Astrocyte of the spinal cord (primary cell): ENCODE data around the gene CHCHD3.

ENCODE experiments used
- DNase-seq: peaks from one replicate; pipeline ENCODE4 v3.0.0; 2011; ENCODE audit warnings: low read depth, low spot score
- H3K4me3 ChIP-seq: 2 replicates; pipeline ENCODE4 v1.5.1; 2011; ENCODE audit warnings: low read depth, mild to moderate bottlenecking, low read length, moderate library complexity
- CTCF ChIP-seq: IDR thresholded peaks from 2 replicates; pipeline ENCODE4 v1.5.1; 2012; ENCODE audit warnings: low read depth, mild to moderate bottlenecking, low read length, inconsistent platforms
- in situ Hi-C: cut with HindIII; loops from 2 replicates; pipeline ENCODE4 v1.10.0; 2017; ENCODE audit warnings: low sequenced_read_pairs

The CHCHD3 gene

GRCh38 chr7:133065301-133065700 lies 16.6 kb downstream of the CHCHD3 start:
- no peak for DNase-seq
- in situ Hi-C loops = no loop called here
- H3K4me3 ChIP-seq = no peak overlapping the region
- no peak for TF ChIP-seq CTCF

- in situ Hi-C loops = no loop called here
- TF ChIP-seq CTCF = no peak
- no peak overlapping the region for H3K4me3 ChIP-seq
- no peak for DNase-seq
Measured at GRCh38 chr7:133064082-133064820, 17.6 kb downstream of the CHCHD3 start.

GRCh38 chr7:133061792-133062191 lies 20.1 kb downstream of the CHCHD3 start:
- TF ChIP-seq CTCF = no peak
- DNase-seq = no peak
- in situ Hi-C loops = no loop called here
- no peak overlapping the region for H3K4me3 ChIP-seq

- TF ChIP-seq CTCF = no peak
- H3K4me3 ChIP-seq = no peak overlapping the region
- in situ Hi-C loops = no loop called here
- DNase-seq = no peak
Measured at GRCh38 chr7:133061357-133061756, 20.5 kb downstream of the CHCHD3 start.

GRCh38 chr7:133060004-133060403 lies 21.9 kb downstream of the CHCHD3 start:
- in situ Hi-C loops = no loop called here
- H3K4me3 ChIP-seq = no peak overlapping the region
- DNase-seq = no peak
- no peak for TF ChIP-seq CTCF

GRCh38 chr7:133059263-133059662 lies 22.6 kb downstream of the CHCHD3 start:
- in situ Hi-C loops = no loop called here
- DNase-seq = no peak
- no peak for TF ChIP-seq CTCF
- no peak overlapping the region for H3K4me3 ChIP-seq
